ENCODE measurements around the gene ELFN1.

DNA sequence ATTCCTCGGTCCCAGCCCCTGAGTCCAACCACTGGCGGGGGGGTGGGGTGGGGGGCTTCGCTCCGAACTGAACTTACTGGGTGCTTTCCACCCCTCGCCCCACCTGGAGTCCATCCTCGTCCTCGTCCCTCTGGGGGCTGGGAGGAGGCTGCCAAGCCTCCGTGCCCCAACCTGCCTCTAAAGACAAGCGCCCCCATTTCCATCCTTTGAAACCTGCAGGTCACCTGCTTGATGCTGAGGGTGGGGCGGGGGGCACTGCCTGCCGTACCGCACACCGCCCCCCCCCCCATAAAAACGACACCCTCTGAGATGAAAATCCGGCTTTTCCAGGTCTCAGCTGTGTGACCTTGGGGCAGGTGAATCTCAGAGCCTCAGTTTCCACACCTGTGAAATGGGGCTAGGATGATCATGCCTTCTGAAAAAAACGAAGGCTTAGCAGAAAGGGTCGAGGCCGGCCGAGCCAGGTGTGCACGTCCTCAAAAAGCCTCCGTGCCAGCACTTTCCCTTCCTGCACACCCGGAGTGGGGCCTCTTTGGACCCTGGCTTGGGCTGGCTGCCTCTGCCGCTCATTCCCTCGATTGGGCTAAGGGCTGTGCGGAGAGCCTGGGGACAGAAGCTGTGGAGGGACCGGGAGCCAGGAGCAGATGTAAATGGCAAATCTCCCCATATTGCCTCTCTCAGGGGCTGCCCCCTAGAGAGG lies 967 bp downstream of the ELFN1 start:
- no peak for TF ChIP-seq POLR2A (IDR thresholded peaks at IDR 0.05)
- no peak for TF ChIP-seq CTCF (IDR thresholded peaks at IDR 0.05)

All from body of pancreas (tissue), 4 donors.